K562 (cell line): Measurements from ENCODE around the gene UTP11. TPM values are rescaled to one million over a fixed set of nuclear protein-coding genes. Genes with fewer than 3 reads are reported as not detected.

ENCODE experiments used
- ARHGAP35 ChIP-seq: fragments of 450-650 bp; IDR thresholded peaks from 2 replicates; pipeline ENCODE4 v1.6.1; 2018; ENCODE audit not compliant: partially characterized antibody
- ATF2 ChIP-seq: sonication (generic); formaldehyde crosslinking; IDR thresholded peaks from 2 replicates; pipeline ENCODE4 v1.8.1; 2022; ENCODE audit warnings: missing genetic modification reagents
- CGGBP1 ChIP-seq: fragments of 250-450 bp; sonication (Bioruptor Pico); IDR thresholded peaks from 2 replicates; pipeline ENCODE4 v1.9.0; 2021; ENCODE audit warnings: mild to moderate bottlenecking
- CLOCK ChIP-seq: fragments of 250-450 bp; sonication (Bioruptor Pico); IDR thresholded peaks from 2 replicates; pipeline ENCODE4 v1.4.0; 2020; ENCODE audit warnings: mild to moderate bottlenecking, moderate library complexity, borderline replicate concordance
- CSDE1 ChIP-seq, 2 experiments: fragments of 450-650 bp; IDR thresholded peaks; 2 replicates each; pipeline ENCODE4 v1.6.1; 2016; ENCODE audit warnings: mild to moderate bottlenecking in 1 of 2
- CXXC5 ChIP-seq: fragments of 250-450 bp; sonication (Bioruptor Pico); IDR thresholded peaks from 2 replicates; pipeline ENCODE4 v1.8.0; 2022; ENCODE audit warnings: inconsistent platforms, mild to moderate bottlenecking, moderate library complexity
- ETV1 ChIP-seq: fragments of 450-650 bp; conservative IDR thresholded peaks from 2 replicates; pipeline ENCODE4 v1.6.1; 2016; ENCODE audit warnings: missing genetic modification characterization, control low read depth, low read depth, missing compliant biosample characterization
- HMG20B ChIP-seq: fragments of 250-450 bp; sonication (Bioruptor Pico); IDR thresholded peaks from 2 replicates; pipeline ENCODE4 v1.5.0; 2021; ENCODE audit warnings: mild to moderate bottlenecking
- ID3 ChIP-seq, 2 experiments: fragments of 250-450 bp in 1 of 2; fragments of 450-650 bp in 1 of 2; sonication (Bioruptor Pico) in 1 of 2; IDR thresholded peaks; 2 replicates each; pipeline versions ENCODE4 v1.6.1 to v1.8.0; 2016 to 2021; ENCODE audit warnings: mild to moderate bottlenecking in 2 of 2, moderate library complexity in 2 of 2, missing compliant biosample characterization in 1 of 2, missing genetic modification characterization in 1 of 2
- L3MBTL2 ChIP-seq: fragments of 450-650 bp; IDR thresholded peaks from 2 replicates; pipeline ENCODE4 v1.6.1; 2016; ENCODE audit warnings: mild to moderate bottlenecking, moderate library complexity
- NCOA4 ChIP-seq: fragments of 450-650 bp; IDR thresholded peaks from 2 replicates; pipeline ENCODE4 v1.6.1; 2018; ENCODE audit warnings: mild to moderate bottlenecking; ENCODE audit not compliant: partially characterized antibody
- NCOR1 ChIP-seq: fragments of 450-650 bp; IDR thresholded peaks from 2 replicates; pipeline ENCODE4 v1.6.1; 2016; ENCODE audit warnings: mild to moderate bottlenecking, moderate library complexity
- PKNOX1 ChIP-seq: fragments of 450-650 bp; IDR thresholded peaks from 2 replicates; pipeline ENCODE4 v1.6.1; 2016
- RBBP5 ChIP-seq: fragments of 200-600 bp; sonication (generic); IDR thresholded peaks from 2 replicates; pipeline ENCODE4 v1.6.1; 2012; ENCODE audit warnings: borderline replicate concordance, mild to moderate bottlenecking, low read length, control low read depth, inconsistent platforms; ENCODE audit not compliant: insufficient read depth, poor library complexity, severe bottlenecking
- RBM39 ChIP-seq: fragments of 200-400 bp; formaldehyde crosslinking; optimal IDR thresholded peaks from 2 replicates; pipeline ENCODE3; 2018; ENCODE audit warnings: low read depth, low read length
- STAT5A ChIP-seq: IDR thresholded peaks from 2 replicates; pipeline ENCODE4 v1.6.1; 2012; ENCODE audit warnings: low read length, inconsistent platforms, borderline replicate concordance
- TCFL5 ChIP-seq: fragments of 250-450 bp; sonication (Bioruptor Pico); conservative IDR thresholded peaks from 2 replicates; pipeline ENCODE4 v1.6.1; 2021; ENCODE audit warnings: mild to moderate bottlenecking, moderate library complexity, matching md5 sums
- XRCC5 ChIP-seq: fragments of 200-400 bp; formaldehyde crosslinking; IDR thresholded peaks from 2 replicates; pipeline ENCODE4 v1.6.1; 2017; ENCODE audit warnings: low read depth, mild to moderate bottlenecking, low read length
- ZBTB26 ChIP-seq: fragments of 450-650 bp; formaldehyde crosslinking; IDR thresholded peaks from 2 replicates; pipeline ENCODE4 v1.4.0; 2022; ENCODE audit warnings: missing genetic modification characterization
- ZNF146 ChIP-seq: IDR thresholded peaks from one replicate; pipeline ENCODE4 v1.6.1; 2018; ENCODE audit warnings: missing compliant biosample characterization; ENCODE audit not compliant: unreplicated experiment
- polyA plus RNA-seq, 8 experiments: library from polyadenylated mRNA; depleted of rRNA in 4 of 8; stranded (reverse) in 5 of 8; unstranded in 3 of 8; fragments of >200 nt; fragmentation: Nextera tagmentation in 2 of 8; fragmentation: Illumina TruSeq in 1 of 8; extraction: Ambion mirVana in 2 of 8; extraction: Trizol in 1 of 8; gene quantifications; 2 replicates each; pipeline versions ENCODE4 v1.2.1 to v1.2.3, GENCODE V29; 2011 to 2014; ENCODE audit warnings: inconsistent platforms in 1 of 8, missing spikeins in 1 of 8
- total RNA-seq, 7 experiments: library from RNA; depleted of rRNA in 6 of 7; stranded (reverse); fragments of >200 nt in 6 of 7; fragmentation: Illumina TruSeq in 2 of 7; extraction: Trizol in 2 of 7; gene quantifications; 2 replicates each; pipeline versions ENCODE4 v1.2.1 to v1.2.3, GENCODE V29; 2011 to 2021; ENCODE audit warnings: low replicate concordance in 1 of 7

Gene UTP11
- total and polyA plus RNA-seq, 9 of the 15 experiments (the other 6 are each of a cell fraction or from before 2014, with no cell fraction given), result 91.1 to 378 (median 221) TPM

- TF ChIP-seq ATF2, result no peak
- 0 out of 2 replicates have a peak, but pooled peaks have one; percentile 38 for TF ChIP-seq NCOR1
- TF ChIP-seq CXXC5 (CRISPR knock-in tag), result peak; percentile 100
- peak; percentile 75 for TF ChIP-seq RBBP5
- no peak for TF ChIP-seq RBM39
- no peak for TF ChIP-seq STAT5A
- TF ChIP-seq HMG20B (CRISPR knock-in tag), result no peak
- no peak for TF ChIP-seq NCOA4
- peak; percentile 100 for TF ChIP-seq L3MBTL2
- TF ChIP-seq ZNF146 (CRISPR knock-in tag), result no peak
- TF ChIP-seq CGGBP1 (CRISPR knock-in tag), result peak; percentile 79; the same call in 1 of the 2 replicates
- TF ChIP-seq PKNOX1, result peak; percentile 61; the same call in 1 of the 2 replicates
- peak; percentile 84 for TF ChIP-seq ZBTB26 (CRISPR knock-in tag)
- TF ChIP-seq XRCC5, result peak; percentile 35; the same call in 1 of the 2 replicates
- peak; percentile 65; the same call in 1 of the 2 replicates for TF ChIP-seq ID3 (CRISPR knock-in tag; IDR thresholded peaks at IDR 0.05)
- TF ChIP-seq ID3 (tag; IDR thresholded peaks at IDR 0.05), result peak; percentile 97
- peak; percentile 87 for TF ChIP-seq TCFL5 (CRISPR knock-in tag)
- peak; percentile 75 for TF ChIP-seq ETV1 (tag)
- no peak for TF ChIP-seq ARHGAP35
- TF ChIP-seq CLOCK (CRISPR knock-in tag), result peak; percentile 91
- TF ChIP-seq CSDE1 (IDR thresholded peaks at IDR 0.05), result peak in 1 of 2 experiments; percentile 19; a peak in 1 of 4 replicates
Observed at GRCh38 chr1:38012363-38013226, at the start of gene UTP11 (continued).
